BE2C (cell line): ENCODE data around the gene ALDH8A1.

ENCODE experiments used
- DNase-seq: peaks from one replicate; pipeline ENCODE4 v3.0.0-alpha.2; 2020
- H3K27me3 ChIP-seq: fragments of 250-450 bp; sonication (Bioruptor Pico); 2 replicates; pipeline ENCODE4 v1.5.1; 2020; ENCODE audit warnings: mild to moderate bottlenecking
- H3K36me3 ChIP-seq: fragments of 250-450 bp; sonication (Bioruptor Pico); 2 replicates; pipeline ENCODE4 v1.5.1; 2020; ENCODE audit warnings: mild to moderate bottlenecking
- H3K4me1 ChIP-seq: fragments of 250-450 bp; sonication (Bioruptor Pico); 2 replicates; pipeline ENCODE4 v1.5.1; 2020
- H3K4me3 ChIP-seq: 2 replicates; pipeline ENCODE4 v1.5.1; 2011; ENCODE audit warnings: low read depth, low read length
- H3K9me3 ChIP-seq: fragments of 250-450 bp; sonication (Bioruptor Pico); 2 replicates; pipeline ENCODE4 v1.5.1; 2020
- TF ChIP-seq, protein P1 (sequence below): IDR thresholded peaks from 2 replicates; pipeline ENCODE4 v1.5.1; 2012; ENCODE audit warnings: mild to moderate bottlenecking, low read depth, low read length

ALDH8A1 gene

DNA sequence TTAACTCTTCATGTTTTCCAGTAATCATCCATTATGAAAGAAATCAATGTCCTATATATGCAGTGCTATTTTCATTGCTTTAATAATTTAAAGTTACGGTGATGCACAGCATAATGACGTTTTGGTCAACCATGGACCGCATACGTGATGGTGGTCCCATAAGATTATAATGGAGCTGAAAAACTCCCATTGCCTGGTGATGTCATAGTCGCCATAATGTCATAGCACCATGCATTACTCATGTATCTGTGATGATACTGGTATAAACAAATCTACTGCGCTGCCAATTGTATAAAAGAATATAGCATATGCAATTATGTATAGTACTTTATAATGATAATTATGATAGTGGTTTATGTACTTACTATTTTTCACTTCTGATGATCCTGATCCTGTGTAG, 42.3 kb upstream of the ALDH8A1 start:
- DNase-seq, result no peak
- Histone ChIP-seq H3K36me3 (peaks cover 13% of the 10 kb centered on the region), H3K4me3 (no peak overlapping the region)

DNA sequence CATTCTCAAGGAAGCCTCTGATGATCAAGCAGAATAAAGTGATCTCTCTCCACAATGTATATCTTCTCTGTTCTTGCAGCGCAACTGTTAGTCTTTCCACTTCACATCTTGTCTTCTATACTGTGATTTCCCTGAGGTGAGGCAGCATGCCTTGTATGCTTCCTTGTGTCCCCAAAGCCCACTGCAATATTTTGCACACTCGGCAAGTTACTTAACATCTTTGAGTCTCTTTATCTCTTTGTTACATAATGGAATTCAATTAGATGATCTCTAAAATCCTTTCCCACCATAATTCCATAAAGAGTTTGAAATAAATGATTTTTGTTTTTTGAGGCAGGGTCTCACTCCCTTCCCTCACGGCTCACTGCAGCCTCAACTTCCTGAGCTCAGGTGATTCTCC, 40.4 kb upstream of the ALDH8A1 start:
- TF ChIP-seq, protein P1, sequence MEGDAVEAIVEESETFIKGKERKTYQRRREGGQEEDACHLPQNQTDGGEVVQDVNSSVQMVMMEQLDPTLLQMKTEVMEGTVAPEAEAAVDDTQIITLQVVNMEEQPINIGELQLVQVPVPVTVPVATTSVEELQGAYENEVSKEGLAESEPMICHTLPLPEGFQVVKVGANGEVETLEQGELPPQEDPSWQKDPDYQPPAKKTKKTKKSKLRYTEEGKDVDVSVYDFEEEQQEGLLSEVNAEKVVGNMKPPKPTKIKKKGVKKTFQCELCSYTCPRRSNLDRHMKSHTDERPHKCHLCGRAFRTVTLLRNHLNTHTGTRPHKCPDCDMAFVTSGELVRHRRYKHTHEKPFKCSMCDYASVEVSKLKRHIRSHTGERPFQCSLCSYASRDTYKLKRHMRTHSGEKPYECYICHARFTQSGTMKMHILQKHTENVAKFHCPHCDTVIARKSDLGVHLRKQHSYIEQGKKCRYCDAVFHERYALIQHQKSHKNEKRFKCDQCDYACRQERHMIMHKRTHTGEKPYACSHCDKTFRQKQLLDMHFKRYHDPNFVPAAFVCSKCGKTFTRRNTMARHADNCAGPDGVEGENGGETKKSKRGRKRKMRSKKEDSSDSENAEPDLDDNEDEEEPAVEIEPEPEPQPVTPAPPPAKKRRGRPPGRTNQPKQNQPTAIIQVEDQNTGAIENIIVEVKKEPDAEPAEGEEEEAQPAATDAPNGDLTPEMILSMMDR, result no peak
- Histone ChIP-seq H3K36me3 (peaks cover 14% of the 10 kb centered on the region), H3K27me3 (no peaks in the 10 kb centered on the region)

More for the DNA sequence above, 42.3 kb upstream of the ALDH8A1 start:
- no peaks in the 10 kb centered on the region for H3K27me3 ChIP-seq
- no peaks in the 10 kb centered on the region; the same call in 1 of the 2 replicates for H3K4me1 ChIP-seq
- no peaks in the 10 kb centered on the region for H3K9me3 ChIP-seq
- TF ChIP-seq, protein P1, result no peak

DNA sequence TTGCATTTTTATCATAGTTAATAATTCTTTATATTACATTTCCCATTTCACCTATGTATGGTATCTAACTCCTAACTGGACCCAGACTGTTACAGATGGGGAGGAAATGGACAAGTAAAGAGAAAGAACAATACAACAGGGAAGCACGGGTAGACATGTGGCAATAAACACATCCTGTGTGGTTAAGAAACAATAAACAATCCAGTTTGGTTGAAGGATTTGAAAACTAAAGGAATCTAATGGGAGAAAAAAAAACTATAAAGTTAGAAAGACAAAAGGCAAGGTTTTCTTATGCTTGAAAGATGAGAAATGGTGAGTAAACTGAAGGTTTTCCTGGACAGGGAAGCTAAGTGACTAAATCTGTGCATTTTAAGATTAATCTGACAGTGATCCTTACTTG, 34.9 kb upstream of the ALDH8A1 start:
- DNase-seq, result no peak

More for the DNA sequence above, 40.4 kb upstream of the ALDH8A1 start:
- H3K4me1 ChIP-seq, result no peaks in the 10 kb centered on the region; the same call in 1 of the 2 replicates
- H3K4me3 ChIP-seq, result no peak overlapping the region
- no peak for DNase-seq
- no peaks in the 10 kb centered on the region for H3K9me3 ChIP-seq

DNA sequence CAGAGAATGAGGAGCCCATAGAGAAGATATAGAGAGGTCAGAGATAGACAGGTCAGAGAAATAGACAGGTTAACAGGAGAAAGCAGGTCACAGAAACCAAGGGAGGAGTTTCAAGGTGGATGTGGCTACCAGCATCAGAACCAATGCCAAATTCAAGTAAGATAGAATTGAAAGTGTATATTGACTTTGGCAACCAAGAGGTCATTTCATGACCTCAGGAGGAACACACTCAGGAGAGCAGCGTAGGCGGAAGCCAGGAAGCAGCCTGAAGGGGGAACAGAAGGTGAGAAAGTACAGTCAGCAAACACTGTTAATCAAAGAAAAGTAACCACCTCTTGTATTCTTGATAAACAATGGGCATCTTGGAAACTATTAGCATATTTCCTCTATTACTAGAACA, 33.9 kb upstream of the ALDH8A1 start:
- Histone ChIP-seq H3K36me3 (peaks cover 7% of the 10 kb centered on the region), H3K4me1 (no peaks in the 10 kb centered on the region), H3K9me3 (no peaks in the 10 kb centered on the region), H3K4me3 (no peak overlapping the region), H3K27me3 (no peaks in the 10 kb centered on the region)
- no peak for DNase-seq
- TF ChIP-seq, protein P1, result no peak

More for the DNA sequence above, 34.9 kb upstream of the ALDH8A1 start:
- Histone ChIP-seq H3K9me3 (no peaks in the 10 kb centered on the region), H3K4me1 (no peaks in the 10 kb centered on the region), H3K27me3 (no peaks in the 10 kb centered on the region), H3K4me3 (no peak overlapping the region), H3K36me3 (peaks cover 4% of the 10 kb centered on the region)
- TF ChIP-seq, protein P1, result no peak

DNA sequence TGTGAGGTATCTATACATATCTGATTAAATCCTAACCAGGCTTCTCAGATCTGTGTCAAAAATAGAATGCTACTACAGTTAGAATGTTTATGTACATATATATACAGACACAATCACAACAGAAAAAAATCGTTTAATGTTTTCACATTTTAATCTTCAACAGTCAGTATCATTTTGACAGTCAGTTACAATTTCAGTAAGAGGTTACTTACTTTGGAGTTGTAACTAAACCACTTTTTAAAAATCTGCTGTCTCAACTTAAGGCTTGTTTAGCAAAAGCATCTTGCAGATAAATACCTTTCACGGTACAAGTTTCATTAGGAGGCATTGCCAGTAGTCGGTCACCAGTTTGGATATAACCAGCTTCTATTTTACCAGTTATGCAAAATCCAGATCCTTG, 32.3 kb upstream of the ALDH8A1 start:
- Histone ChIP-seq H3K4me1 (no peaks in the 10 kb centered on the region), H3K9me3 (no peaks in the 10 kb centered on the region), H3K27me3 (no peaks in the 10 kb centered on the region), H3K36me3 (peaks cover 8% of the 10 kb centered on the region), H3K4me3 (no peak overlapping the region)
- TF ChIP-seq, protein P1, result no peak
- no peak for DNase-seq

DNA sequence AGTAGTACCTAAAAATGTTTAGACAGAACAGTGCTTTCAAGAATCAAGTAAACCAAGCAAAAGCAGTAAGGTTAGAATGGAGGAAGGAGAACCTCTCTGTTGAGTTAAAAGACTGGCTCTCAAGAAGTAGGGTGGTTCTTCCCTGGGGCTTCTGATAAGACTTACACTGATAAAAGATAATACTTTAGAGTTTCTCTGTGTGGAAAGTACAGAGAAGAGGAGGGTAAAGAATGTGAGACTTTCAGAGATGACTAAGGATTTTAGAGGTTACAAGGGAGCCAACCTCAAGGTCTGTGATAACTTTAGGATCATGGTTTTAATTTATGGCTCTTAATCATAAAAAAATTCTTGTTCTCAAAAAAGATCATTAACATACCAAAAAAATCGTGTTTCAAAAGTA, 30.9 kb upstream of the ALDH8A1 start:
- H3K36me3 ChIP-seq, result peaks cover 4% of the 10 kb centered on the region
- no peak overlapping the region for H3K4me3 ChIP-seq
- H3K27me3 ChIP-seq, result no peaks in the 10 kb centered on the region
- no peaks in the 10 kb centered on the region for H3K4me1 ChIP-seq
- TF ChIP-seq, protein P1, result no peak
- no peaks in the 10 kb centered on the region for H3K9me3 ChIP-seq
- no peak for DNase-seq
